Hematopoietic multipotent progenitor cell (in vitro differentiated cells): Measurements from ENCODE around the gene CARMIL1. TPM values are rescaled to one million over a fixed set of nuclear protein-coding genes. Genes with fewer than 3 reads are reported as not detected.

Experiments
- DNase-seq, 3 donors: peaks; one replicate each; pipeline ENCODE4 v3.0.0-alpha.2; 2011 to 2015; ENCODE audit warnings: low read depth in 2 of 3, low spot score in 2 of 3
- total RNA-seq: library from RNA; depleted of rRNA; stranded (reverse); fragments of >200 nt; gene quantifications from one replicate; pipeline ENCODE4 v1.2.3, GENCODE V29; 2012

CARMIL1 gene
- total RNA-seq, 1 donor: 8.6 TPM

- no peak for DNase-seq
Observed at GRCh38 chr6:25306379-25306778, 27.2 kb downstream of the CARMIL1 start.

- no peak for DNase-seq
Observed at GRCh38 chr6:25307805-25308494, 28.8 kb downstream of the CARMIL1 start.

GRCh38 chr6:25309886-25310285 lies 30.7 kb downstream of the CARMIL1 start:
- no peak for DNase-seq

- DNase-seq: no peak
Observed at GRCh38 chr6:25311331-25311840, 32.2 kb downstream of the CARMIL1 start.

GRCh38 chr6:25312034-25312620 lies 33.0 kb downstream of the CARMIL1 start:
- no peak for DNase-seq

- DNase-seq: peak in 2 of 3 donors; percentile 60 to 83
Observed at GRCh38 chr6:25312703-25313102, 33.5 kb downstream of the CARMIL1 start.

DNA sequence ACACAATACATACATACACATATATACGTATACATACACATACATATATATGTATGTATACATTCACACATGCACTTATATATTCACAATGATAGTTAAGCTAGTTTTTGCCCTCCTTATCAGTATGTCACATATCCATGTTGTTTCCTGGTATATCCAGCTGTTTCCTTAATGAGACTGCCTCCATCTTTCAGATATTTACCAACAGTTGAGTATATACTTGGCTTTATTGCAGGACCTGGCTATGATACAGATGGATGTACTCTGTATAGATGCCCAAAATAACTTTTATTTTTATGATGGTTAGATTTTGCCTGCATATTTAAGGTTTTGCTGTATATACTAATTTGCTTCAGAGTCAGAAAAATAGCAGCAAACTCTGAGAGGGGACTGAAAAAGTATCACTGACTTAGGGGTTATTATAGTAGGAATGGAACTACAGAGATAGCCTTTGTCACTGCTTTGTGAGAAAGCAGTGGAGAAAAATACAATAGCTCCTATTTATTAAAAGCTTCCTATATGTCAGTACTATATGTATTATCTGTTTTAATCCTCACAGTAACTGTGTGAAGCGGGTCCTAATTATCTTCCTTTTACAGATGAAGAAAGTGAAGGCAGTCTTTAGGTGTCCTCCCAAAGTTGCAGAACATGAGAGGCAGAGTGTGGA lies 35.5 kb downstream of the CARMIL1 start:
- peak in 1 of 3 donors; percentile 53 for DNase-seq

DNA sequence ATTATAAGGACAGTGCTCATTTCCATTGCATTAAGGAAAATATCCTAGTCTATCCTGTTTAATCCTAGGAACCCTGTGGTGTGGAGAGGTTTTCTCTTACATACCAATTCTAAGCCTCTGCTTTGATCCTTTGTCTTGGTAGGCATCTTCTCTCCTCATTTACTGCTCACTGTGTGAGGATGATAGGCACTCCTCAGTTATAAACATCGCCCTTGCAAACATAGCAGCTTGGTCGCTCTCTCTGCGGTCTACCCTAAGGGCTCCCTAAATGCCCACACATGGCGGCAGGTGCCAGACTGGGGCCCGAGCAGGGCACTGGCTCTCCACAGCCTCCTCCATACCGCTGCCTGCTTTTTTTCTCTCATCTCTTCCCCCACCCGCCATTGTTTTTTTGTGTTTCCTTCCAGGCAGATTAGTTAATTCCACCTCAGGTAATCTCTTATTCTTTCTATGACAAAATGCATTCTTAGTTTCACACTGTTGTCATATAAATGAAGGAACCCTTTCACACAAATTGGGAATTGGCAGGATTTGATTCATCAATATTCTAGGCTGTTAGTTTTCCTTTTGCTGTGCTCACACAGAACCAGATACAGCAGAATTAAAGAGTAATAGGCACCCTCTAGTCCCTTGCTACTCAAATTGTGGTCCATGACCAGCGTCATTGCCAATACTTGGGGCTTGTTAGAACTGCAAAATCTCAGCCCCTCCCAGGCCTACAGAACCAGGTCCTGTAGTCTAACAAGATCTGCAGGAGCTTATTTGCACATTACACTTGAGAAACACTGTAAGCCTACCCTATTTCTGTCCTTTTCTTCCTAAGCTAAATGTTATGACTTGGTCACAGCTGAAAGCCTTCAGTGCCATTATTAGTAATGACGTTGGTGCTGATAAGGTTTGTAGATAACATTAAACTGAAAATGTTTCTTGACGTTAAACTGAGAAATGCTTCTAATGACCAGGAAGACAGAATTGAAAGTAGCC lies 36.3 kb downstream of the CARMIL1 start:
- no peak for DNase-seq

- no peak for DNase-seq
Observed at GRCh38 chr6:25316626-25317025, 37.5 kb downstream of the CARMIL1 start.

- DNase-seq: no peak
Observed at GRCh38 chr6:25318589-25318988, 39.4 kb downstream of the CARMIL1 start.

GRCh38 chr6:25320459-25320858 lies 41.3 kb downstream of the CARMIL1 start:
- no peak for DNase-seq

GRCh38 chr6:25322692-25323091 lies 43.5 kb downstream of the CARMIL1 start:
- no peak for DNase-seq

GRCh38 chr6:25324066-25324762 lies 45.0 kb downstream of the CARMIL1 start:
- no peak for DNase-seq

DNA sequence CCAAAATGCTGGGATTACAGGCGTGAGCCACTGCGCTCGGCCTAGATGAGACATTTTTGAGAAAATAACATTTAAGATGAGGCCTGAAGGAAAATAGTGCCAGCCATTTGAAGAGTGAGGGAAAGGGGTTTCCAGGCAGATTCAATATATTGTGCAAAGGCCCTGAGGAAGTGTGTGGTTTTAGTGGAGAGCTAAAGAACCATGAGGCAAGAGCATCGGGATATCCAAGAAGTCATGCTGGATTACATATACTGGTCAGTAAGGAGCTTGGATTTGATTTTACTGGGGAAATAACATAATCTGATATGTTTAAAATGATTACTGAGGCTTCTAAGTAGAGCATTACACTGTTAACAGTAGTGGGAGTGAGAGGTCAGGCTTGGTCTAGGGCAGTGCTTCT lies 47.0 kb downstream of the CARMIL1 start:
- no peak for DNase-seq

- no peak for DNase-seq
Observed at GRCh38 chr6:25326960-25327359, 47.8 kb downstream of the CARMIL1 start.

GRCh38 chr6:25327432-25327831 lies 48.3 kb downstream of the CARMIL1 start:
- DNase-seq: no peak

DNA sequence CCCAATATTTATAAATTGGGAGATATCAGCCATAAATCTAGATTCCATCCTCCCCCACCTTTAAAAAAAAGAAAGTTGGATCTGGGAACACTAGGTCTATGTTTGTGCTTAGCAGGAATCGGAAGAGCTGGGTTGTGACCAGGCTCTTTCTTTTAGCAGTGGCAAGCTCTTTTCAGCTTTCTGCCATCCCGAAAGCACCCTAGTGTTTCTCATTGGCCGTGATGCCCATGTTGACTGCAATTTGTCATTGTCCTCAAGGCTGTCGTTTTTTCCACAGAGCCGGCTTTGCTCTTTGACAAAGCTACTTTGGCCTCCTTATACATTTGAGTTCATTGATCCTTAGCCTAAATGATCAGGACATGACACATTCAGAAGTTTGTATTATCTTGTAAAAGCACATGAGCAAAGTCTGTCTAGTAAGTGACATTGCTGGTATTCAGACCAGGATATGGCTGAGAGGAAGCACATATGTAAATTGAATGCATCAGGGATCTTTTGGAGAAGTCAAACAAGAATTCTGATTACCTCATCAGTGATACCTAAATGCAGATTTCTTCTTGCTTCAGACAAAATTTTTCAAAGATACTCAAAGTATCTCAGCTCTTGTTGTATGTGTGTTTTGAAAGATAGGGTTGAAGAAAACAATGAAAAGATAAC lies 50.1 kb downstream of the CARMIL1 start:
- no peak for DNase-seq

DNA sequence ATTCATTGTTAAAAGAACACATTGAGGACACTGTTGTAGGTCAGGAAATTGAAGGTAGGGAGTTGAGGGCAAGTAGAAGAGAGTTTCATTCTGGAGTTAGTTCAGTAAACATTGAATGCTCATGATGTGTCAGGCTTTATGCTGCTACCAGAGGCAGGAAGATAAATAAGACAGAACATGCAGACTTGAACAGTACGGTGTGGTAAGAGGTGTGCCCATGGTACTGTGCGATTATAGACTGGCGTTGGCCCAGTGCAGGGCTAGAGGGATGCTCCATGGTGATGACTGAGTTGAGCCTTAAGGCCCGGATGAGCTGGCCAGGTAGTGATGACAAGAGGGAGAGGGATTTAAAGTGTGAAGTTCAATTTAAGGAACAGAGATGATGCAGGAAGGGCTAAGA lies 50.8 kb downstream of the CARMIL1 start:
- DNase-seq: no peak
